BJ (cell line): ENCODE measurements around the gene ARHGEF9. TPM values are rescaled to one million over a fixed set of nuclear protein-coding genes. Genes with fewer than 3 reads are reported as not detected.
"Not testable (repeated sequence)": the region's sequence is repeated elsewhere in the genome, so short reads cannot be mapped to it uniquely, and the experiment has no call there.

Source experiments
- CTCF ChIA-PET: fragments of 350-600 bp; formaldehyde crosslinking; extraction: SDS; loops from one replicate; lab custom pipeline; 2021; ENCODE audit warnings: antibody characterized with exemption, inconsistent platforms; lab: Yijun Ruan, JAX
- POLR2A ChIA-PET: fragments of 300-600 bp; sonication (Branson Sonifier 250); formaldehyde crosslinking; extraction: SDS; loops from one replicate; lab custom pipeline; 2021; ENCODE audit warnings: antibody characterized with exemption; lab: Charles Lee
- DNase-seq: peaks from one replicate; pipeline ENCODE4 v3.0.0-alpha.2; 2011; ENCODE audit warnings: low read depth
- H3K27me3 ChIP-seq: 2 replicates; pipeline ENCODE4 v1.6.0; 2011; ENCODE audit warnings: low read length; ENCODE audit not compliant: control insufficient read depth, insufficient read depth
- H3K36me3 ChIP-seq: 2 replicates; pipeline ENCODE4 v1.5.1; 2011; ENCODE audit warnings: low read length; ENCODE audit not compliant: control insufficient read depth, insufficient read depth
- H3K4me3 ChIP-seq: 2 replicates; pipeline ENCODE4 v1.5.1; 2011; ENCODE audit warnings: low read depth, mild to moderate bottlenecking, control low read depth, low read length
- polyA plus RNA-seq: library from polyadenylated mRNA; depleted of rRNA; stranded (reverse); fragments of >200 nt; gene quantifications from 2 replicates; pipeline ENCODE4 v1.2.3, GENCODE V29; 2011
- TF ChIP-seq, protein P1 (sequence below): IDR thresholded peaks from 2 replicates; pipeline ENCODE4 v1.5.1; 2011; ENCODE audit warnings: low read depth, mild to moderate bottlenecking, control low read depth, inconsistent platforms, low read length, moderate library complexity; ENCODE audit not compliant: insufficient read depth

ARHGEF9 gene
- polyA plus RNA-seq, 1 experiment = 17.6 TPM

DNA sequence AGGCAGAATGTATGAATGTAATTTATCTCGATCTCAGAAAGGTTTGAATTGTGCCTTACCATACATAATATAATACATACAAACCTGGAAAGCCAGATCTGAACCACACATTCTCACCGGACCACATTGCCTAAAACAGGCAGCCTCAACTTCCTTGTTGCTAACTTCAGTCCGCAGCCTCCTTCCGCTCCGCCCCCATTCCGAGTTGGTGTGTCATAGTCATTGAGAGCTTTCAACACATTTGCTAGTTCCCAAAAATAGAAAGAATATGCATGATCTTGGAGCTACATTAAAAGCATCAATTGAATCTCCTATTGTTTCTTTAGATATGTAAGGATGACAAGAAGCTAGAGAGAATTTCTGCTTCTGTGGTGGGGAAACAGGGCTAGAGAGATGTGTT lies 127.2 kb downstream of the ARHGEF9 start:
- TF ChIP-seq, protein P1, sequence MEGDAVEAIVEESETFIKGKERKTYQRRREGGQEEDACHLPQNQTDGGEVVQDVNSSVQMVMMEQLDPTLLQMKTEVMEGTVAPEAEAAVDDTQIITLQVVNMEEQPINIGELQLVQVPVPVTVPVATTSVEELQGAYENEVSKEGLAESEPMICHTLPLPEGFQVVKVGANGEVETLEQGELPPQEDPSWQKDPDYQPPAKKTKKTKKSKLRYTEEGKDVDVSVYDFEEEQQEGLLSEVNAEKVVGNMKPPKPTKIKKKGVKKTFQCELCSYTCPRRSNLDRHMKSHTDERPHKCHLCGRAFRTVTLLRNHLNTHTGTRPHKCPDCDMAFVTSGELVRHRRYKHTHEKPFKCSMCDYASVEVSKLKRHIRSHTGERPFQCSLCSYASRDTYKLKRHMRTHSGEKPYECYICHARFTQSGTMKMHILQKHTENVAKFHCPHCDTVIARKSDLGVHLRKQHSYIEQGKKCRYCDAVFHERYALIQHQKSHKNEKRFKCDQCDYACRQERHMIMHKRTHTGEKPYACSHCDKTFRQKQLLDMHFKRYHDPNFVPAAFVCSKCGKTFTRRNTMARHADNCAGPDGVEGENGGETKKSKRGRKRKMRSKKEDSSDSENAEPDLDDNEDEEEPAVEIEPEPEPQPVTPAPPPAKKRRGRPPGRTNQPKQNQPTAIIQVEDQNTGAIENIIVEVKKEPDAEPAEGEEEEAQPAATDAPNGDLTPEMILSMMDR = no peak
- Histone ChIP-seq H3K36me3 (no peaks in the 10 kb centered on the region; the same call in 1 of the 2 replicates), H3K27me3 (no peaks in the 10 kb centered on the region), H3K4me3 (no peak overlapping the region)
- CTCF ChIA-PET = interaction anchor here (1.4 kb wide), 1 partner anchor 262 kb away, joined by 3 read pairs; no protein-coding TSS in a partner anchor
- DNase-seq = peak; percentile 31
- POLR2A ChIA-PET = no interaction called here

DNA sequence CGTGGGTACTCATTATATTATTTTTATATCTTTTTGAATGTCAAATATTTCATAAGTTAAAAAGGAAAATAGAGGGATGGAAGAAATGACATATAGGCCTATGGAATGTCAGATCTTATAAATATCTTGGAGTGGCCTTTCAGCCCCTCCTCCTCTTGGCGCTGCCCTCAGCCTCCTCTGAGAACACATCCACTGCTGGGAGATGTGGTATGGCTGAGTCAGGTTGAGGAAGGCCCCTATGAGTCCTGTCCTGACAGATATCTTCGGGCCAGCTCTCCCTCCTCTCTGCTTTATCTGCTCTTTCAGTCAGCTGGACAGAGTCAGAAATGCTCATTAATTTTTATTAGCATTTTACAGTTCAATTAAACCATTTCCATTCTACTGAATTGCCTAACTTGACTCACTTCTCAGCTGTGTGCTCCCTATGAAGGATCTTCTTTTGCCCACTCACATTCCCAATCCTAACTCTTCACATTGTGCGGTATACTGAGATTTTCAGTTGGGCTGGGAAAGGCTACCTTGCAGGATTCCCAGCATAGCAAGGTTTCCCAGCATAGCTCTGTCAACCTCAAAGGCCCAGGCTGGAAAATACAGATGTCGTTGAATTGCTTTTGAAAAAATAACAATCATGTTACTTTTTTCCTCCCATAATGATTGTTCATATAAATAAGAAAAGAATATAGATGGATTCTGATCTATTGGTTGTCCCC lies 128.0 kb downstream of the ARHGEF9 start:
- TF ChIP-seq, protein P1 = no peak
- H3K4me3 ChIP-seq = no peak overlapping the region
- CTCF ChIA-PET = no interaction called here
- no peaks in the 10 kb centered on the region for H3K27me3 ChIP-seq
- POLR2A ChIA-PET = no interaction called here
- H3K36me3 ChIP-seq = no peaks in the 10 kb centered on the region; the same call in 1 of the 2 replicates
- DNase-seq = peak; percentile 13

DNA sequence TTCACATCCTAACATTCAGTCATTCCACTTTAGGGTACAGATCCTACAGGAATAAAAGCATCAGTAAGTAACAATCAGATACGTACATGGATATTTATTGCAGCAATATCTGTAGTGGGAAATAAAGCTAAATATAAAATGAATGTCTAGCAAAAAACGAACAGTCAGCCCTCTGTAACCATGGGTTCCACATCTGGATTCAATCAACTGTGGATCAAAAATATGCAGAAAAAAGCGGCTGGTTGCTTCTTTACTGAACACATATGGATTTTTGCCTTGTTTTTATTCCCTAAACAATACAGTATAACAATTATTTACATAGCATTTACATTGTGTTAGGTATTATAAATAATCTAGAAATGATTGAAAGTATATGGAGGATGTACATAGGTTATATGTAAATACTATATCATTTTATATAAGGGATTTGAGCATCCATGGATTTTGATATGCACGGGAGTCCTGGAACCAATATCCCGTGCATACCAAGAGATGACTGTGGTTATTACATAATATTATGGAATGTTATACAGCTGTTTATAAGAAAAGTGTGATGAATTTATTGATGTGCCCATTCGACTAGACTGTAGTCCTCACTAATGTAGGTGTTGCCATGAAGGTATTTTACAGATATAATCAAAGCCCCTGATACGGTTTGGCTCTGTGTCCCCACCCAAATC lies 132.8 kb downstream of the ARHGEF9 start:
- Histone ChIP-seq H3K36me3 (no peaks in the 10 kb centered on the region; the same call in 1 of the 2 replicates), H3K27me3 (no peaks in the 10 kb centered on the region), H3K4me3 (no peak overlapping the region)
- ChIA-PET POLR2A (no interaction called here), CTCF (no interaction called here)
- DNase-seq = peak; percentile 12
- TF ChIP-seq, protein P1 = no peak

DNA sequence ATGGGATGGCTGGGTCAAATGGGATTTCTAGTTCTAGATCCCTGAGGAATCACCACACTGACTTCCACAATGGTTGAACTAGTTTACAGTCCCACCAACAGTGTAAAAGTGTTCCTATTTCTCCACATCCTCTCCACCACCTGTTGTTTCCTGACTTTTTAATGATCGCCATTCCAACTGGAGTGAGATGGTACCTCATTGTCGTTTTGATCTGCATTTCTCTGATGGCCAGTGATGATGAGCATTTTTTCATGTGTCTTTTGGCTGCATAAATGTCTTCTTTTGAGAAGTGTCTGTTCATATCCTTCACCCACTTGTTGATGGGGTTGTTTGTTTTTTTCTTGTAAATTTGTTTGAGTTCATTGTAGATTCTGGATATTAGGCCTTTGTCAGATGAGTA lies 139.3 kb downstream of the ARHGEF9 start:
- H3K27me3 ChIP-seq, CTCF ChIA-PET, DNase-seq, H3K4me3 ChIP-seq, H3K36me3 ChIP-seq, POLR2A ChIA-PET: not testable (repeated sequence)

DNA sequence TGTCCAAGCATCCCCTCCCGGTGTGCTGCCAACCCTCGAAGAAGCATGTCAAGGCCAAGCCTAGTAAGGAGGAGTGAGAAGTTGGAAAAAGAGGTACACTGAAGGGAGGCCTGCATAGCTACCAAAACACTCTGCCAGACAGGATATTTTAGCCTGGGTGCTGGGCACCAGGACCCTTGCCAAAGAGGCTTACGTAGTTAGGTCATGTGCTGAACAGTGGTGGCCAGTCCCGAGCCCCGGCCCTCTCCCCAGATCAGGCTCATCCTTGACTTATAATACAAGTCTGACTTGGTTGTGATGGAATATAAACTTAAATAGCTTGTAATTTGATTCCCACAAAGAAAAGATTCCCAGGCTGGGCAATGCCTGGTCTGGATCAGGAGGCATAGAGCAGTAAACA lies 149.3 kb downstream of the ARHGEF9 start:
- TF ChIP-seq, protein P1 = no peak
- no peaks in the 10 kb centered on the region for H3K36me3 ChIP-seq
- no peaks in the 10 kb centered on the region for H3K27me3 ChIP-seq
- CTCF ChIA-PET = interaction anchor here (0.5 kb wide), 1 partner anchor 284 kb away, joined by 3 read pairs; no protein-coding TSS in a partner anchor
- POLR2A ChIA-PET = no interaction called here
- DNase-seq = no peak
- no peak overlapping the region for H3K4me3 ChIP-seq
